ENCODE results near the gene ADA. TPM values are rescaled to one million over a fixed set of nuclear protein-coding genes. Genes with fewer than 3 reads are reported as not detected.

ADA gene
- total and polyA plus RNA-seq, 4 experiments from 2014 or later, result 28.4 to 64.3 (median 39.8) TPM

DNA sequence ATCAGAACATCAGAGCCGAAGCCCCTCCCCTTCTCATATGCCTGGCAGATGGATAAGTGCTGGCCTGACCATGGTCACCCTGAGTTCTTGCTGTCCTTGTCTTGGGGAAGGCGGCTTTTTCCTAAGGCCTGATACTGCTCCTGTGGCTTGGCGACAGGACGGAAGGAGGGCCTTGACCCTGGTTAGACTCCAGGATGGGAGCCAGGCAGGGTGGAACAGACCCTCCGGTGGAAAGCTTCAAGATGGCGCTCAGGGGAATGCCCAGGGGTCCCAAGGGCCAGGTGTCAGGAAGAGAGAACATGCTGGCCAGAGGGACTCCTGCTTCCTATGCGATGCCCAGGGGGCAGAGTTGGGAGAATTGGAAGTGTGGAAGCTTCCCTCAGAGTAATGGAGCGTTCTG, 29.6 kb downstream of the ADA start:
- Histone ChIP-seq H3K27ac (ENCODE audit: low read depth, low read length) (no peak overlapping the region), H3K36me3 (ENCODE audit: insufficient read depth, low read length) (peaks cover 59% of the 10 kb centered on the region), H3K27me3 (ENCODE audit: insufficient read depth, low read length) (no peaks in the 10 kb centered on the region), H3K9me3 (ENCODE audit: control insufficient read depth in 1 of 2, low read length in 2 of 2) (no peaks in the 10 kb centered on the region), H3K4me3 (ENCODE audit: low read length in 2 of 2) (no peak overlapping the region), H3K4me1 (ENCODE audit: insufficient read depth, low read length) (peaks cover 23% of the 10 kb centered on the region)
- H3K27ac Mint-ChIP-seq, result peak overlapping the region in 1 of 7 donors; percentile 35
- ChIA-PET POLR2A (ENCODE audit: partially characterized antibody) (interaction anchor here (1.2 to 1.6 kb wide), 2 partner anchors 21 to 28 kb away, joined by 3 to 6 read pairs; no protein-coding TSS in a partner anchor), CTCF (ENCODE audit: partially characterized antibody) (no interaction called here)
- intact Hi-C loops (cut with micrococcal nuclease), result no loop called here
- H3K27me3 Mint-ChIP-seq, result no peaks in the 10 kb centered on the region
- H3K4me1 Mint-ChIP-seq, result peaks cover 11 to 35% (median 18%) of the 10 kb centered on the region in 4 donors
- peaks cover 67 to 80% of the 10 kb centered on the region in 2 donors for H3K36me3 Mint-ChIP-seq
- no peak overlapping the region for H3K4me3 Mint-ChIP-seq
- H3K9me3 Mint-ChIP-seq, result peaks cover 0 to 2% (median 0%) of the 10 kb centered on the region in 8 donors
- no peak for DNase-seq

DNA sequence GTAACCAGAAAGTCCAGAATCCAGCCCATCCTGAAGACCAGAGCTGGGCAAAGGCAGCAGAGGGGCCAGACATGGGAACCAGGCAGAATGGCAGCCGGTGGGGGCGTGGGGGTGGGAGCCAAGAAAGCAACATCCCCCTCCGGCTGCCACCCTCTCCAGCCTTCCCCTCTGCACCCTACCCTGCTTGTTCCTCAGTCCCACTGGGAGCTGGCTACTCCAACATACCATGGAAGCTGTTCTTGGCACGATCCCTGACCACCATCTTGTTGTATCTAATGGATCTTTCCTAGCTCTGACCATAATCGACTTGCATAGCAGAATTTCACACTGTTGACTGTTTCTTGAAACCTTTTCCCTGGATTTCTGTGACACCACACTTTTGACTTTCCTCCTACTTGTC, 30.2 kb downstream of the ADA start:
- no peaks in the 10 kb centered on the region for H3K27me3 ChIP-seq (ENCODE audit: insufficient read depth, low read length)
- DNase-seq, result no peak
- peaks cover 55% of the 10 kb centered on the region for H3K36me3 ChIP-seq (ENCODE audit: insufficient read depth, low read length)
- Mint-ChIP-seq H3K4me3 (no peak overlapping the region), H3K4me1 (peaks cover 11 to 37% (median 20%) of the 10 kb centered on the region in 4 donors), H3K9me3 (peaks cover 0 to 2% (median 0%) of the 10 kb centered on the region in 8 donors), H3K27ac (peak overlapping the region in 2 of 7 donors; percentile 56), H3K36me3 (peaks cover 63 to 74% of the 10 kb centered on the region in 2 donors), H3K27me3 (no peaks in the 10 kb centered on the region)
- H3K4me1 ChIP-seq (ENCODE audit: insufficient read depth, low read length), result peaks cover 23% of the 10 kb centered on the region
- POLR2A ChIA-PET (ENCODE audit: partially characterized antibody), result interaction anchor here (0.7 to 1.6 kb wide), 3 partner anchors 22 to 30 kb away, joined by 3 to 6 read pairs (median 3); partner anchors contain the start of gene ADA
- intact Hi-C loops (cut with micrococcal nuclease), result no loop called here
- H3K27ac ChIP-seq (ENCODE audit: low read depth, low read length), result no peak overlapping the region
- CTCF ChIA-PET (ENCODE audit: partially characterized antibody), result no interaction called here
- no peak overlapping the region for H3K4me3 ChIP-seq (ENCODE audit: low read length in 2 of 2)
- H3K9me3 ChIP-seq (ENCODE audit: control insufficient read depth in 1 of 2, low read length in 2 of 2), result no peaks in the 10 kb centered on the region

DNA sequence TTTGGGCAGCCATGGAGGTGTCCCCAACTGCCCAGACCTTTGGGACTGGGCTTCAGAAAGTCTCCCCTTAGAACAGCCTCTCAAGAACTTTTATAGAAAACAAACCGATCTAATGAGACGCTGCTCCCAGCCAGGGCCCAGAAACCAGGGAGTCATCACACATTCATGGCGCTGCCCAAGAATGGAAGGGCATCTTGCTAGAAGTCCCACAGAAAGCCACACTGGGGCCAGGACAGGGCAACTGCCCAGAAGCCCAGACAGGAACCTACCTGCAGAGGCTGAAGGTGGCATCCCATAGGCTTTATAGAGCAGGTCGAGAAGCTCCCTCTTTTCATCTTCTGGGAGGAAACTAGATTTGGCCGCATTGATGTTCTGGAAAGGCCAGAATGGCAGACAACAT, 31.5 kb downstream of the ADA start:
- H3K27ac Mint-ChIP-seq, result peak overlapping the region in 4 of 7 donors; percentile 27 to 77 (median 70)

DNA sequence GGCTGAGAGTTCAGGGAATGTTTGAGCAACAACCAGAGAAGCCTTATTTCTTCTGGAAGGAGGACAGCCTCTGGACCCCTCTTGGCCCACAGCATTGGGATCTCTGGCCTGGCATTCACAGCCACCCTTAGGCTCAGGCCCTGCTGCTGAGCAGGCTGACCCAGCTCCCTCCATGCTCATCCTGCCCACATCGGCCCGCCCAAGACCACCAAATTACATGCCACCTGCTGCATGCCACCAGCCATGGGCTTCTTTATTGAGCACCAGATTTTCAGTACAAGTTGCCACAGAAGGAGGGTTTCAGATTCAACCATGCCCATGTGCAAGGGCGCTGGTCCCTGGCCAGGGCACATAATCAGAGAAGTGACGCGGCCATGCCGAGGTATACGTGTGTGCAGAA, 32.2 kb downstream of the ADA start:
- no peak for DNase-seq
- Histone ChIP-seq H3K36me3 (ENCODE audit: insufficient read depth, low read length) (peaks cover 42% of the 10 kb centered on the region), H3K27ac (ENCODE audit: low read depth, low read length) (no peak overlapping the region), H3K4me3 (ENCODE audit: low read length in 2 of 2) (no peak overlapping the region), H3K9me3 (ENCODE audit: control insufficient read depth in 1 of 2, low read length in 2 of 2) (no peaks in the 10 kb centered on the region), H3K4me1 (ENCODE audit: insufficient read depth, low read length) (peaks cover 34% of the 10 kb centered on the region), H3K27me3 (ENCODE audit: insufficient read depth, low read length) (no peaks in the 10 kb centered on the region)
- H3K36me3 Mint-ChIP-seq, result peaks cover 51 to 69% of the 10 kb centered on the region in 2 donors
- no peaks in the 10 kb centered on the region for H3K27me3 Mint-ChIP-seq
- H3K27ac Mint-ChIP-seq, result peak overlapping the region in 6 of 7 donors; percentile 64 to 91 (median 87)
- POLR2A ChIA-PET (ENCODE audit: partially characterized antibody), result interaction anchor here (1.2 to 2.9 kb wide), 3 partner anchors 9 to 32 kb away, joined by 3 to 29 read pairs (median 9); partner anchors contain the start of gene ADA
- H3K4me1 Mint-ChIP-seq, result peaks cover 25 to 55% (median 36%) of the 10 kb centered on the region in 4 donors
- CTCF ChIA-PET (ENCODE audit: partially characterized antibody), result interaction anchor here (0.6 to 6.7 kb wide), 6 partner anchors 10 to 234 kb away, joined by 4 to 52 read pairs (median 6); partner anchors contain the start of gene ADA
- intact Hi-C loops (cut with micrococcal nuclease), result loop anchor here (2.0 to 10.0 kb wide), 3 partner anchors 24 to 304 kb away; partner anchors contain the start of gene FITM2
- H3K9me3 Mint-ChIP-seq, result peaks cover 0 to 2% (median 0%) of the 10 kb centered on the region in 8 donors
- H3K4me3 Mint-ChIP-seq, result no peak overlapping the region

More for the DNA sequence above, 31.5 kb downstream of the ADA start:
- ChIA-PET POLR2A (ENCODE audit: partially characterized antibody) (no interaction called here), CTCF (ENCODE audit: partially characterized antibody) (interaction anchor here (0.6 to 0.8 kb wide), 2 partner anchors 25 to 65 kb away, joined by 3 read pairs; no protein-coding TSS in a partner anchor)
- no peak overlapping the region for H3K4me3 ChIP-seq (ENCODE audit: low read length in 2 of 2)
- H3K27me3 ChIP-seq (ENCODE audit: insufficient read depth, low read length), result no peaks in the 10 kb centered on the region
- DNase-seq, result no peak
- intact Hi-C loops (cut with micrococcal nuclease), result no loop called here
- Mint-ChIP-seq H3K27me3 (no peaks in the 10 kb centered on the region), H3K4me1 (peaks cover 23 to 50% (median 32%) of the 10 kb centered on the region in 4 donors), H3K9me3 (peaks cover 0 to 2% (median 0%) of the 10 kb centered on the region in 8 donors), H3K36me3 (peaks cover 58 to 74% of the 10 kb centered on the region in 2 donors), H3K4me3 (no peak overlapping the region)
- H3K36me3 ChIP-seq (ENCODE audit: insufficient read depth, low read length), result peaks cover 44% of the 10 kb centered on the region
- H3K27ac ChIP-seq (ENCODE audit: low read depth, low read length), result no peak overlapping the region
- H3K4me1 ChIP-seq (ENCODE audit: insufficient read depth, low read length), result peaks cover 30% of the 10 kb centered on the region
- H3K9me3 ChIP-seq (ENCODE audit: control insufficient read depth in 1 of 2, low read length in 2 of 2), result no peaks in the 10 kb centered on the region

DNA sequence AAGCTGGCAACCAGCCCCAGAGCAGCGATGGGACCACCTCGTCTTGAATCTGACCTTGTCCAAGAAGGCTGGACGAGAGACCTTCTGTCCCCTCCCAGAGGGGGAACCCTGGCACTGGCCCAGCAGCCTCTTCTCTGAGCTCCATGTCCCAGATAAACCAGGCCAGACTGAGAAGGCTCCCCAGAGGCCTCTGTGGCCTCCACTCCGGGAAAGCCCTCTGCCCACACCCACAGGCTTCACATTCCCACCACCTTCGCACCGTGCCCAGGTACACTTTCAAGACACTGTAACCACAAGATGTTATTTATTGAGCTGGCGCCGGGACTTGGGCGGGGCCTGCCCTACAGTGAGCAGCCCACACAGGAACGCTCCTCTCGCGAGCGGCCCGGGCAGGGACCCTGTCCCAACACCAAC, 33.2 kb downstream of the ADA start:
- no peak overlapping the region for H3K27ac ChIP-seq (ENCODE audit: low read depth, low read length)
- ChIA-PET POLR2A (ENCODE audit: partially characterized antibody) (interaction anchor here (1.0 to 2.9 kb wide), 6 partner anchors 8 to 65 kb away, joined by 3 to 29 read pairs (median 4); partner anchors contain the start of gene ADA), CTCF (ENCODE audit: partially characterized antibody) (interaction anchor here (0.5 to 6.7 kb wide), 9 partner anchors 9 to 682 kb away, joined by 3 to 52 read pairs (median 4); partner anchors contain the start of gene ADA)
- H3K4me3 ChIP-seq (ENCODE audit: low read length in 2 of 2), result no peak overlapping the region
- H3K4me1 ChIP-seq (ENCODE audit: insufficient read depth, low read length), result peaks cover 34% of the 10 kb centered on the region
- peaks cover 45 to 63% of the 10 kb centered on the region in 2 donors for H3K36me3 Mint-ChIP-seq
- H3K4me3 Mint-ChIP-seq, result peak overlapping the region in 4 of 8 donors; percentile 11 to 66 (median 55)
- no peaks in the 10 kb centered on the region for H3K9me3 Mint-ChIP-seq
- peaks cover 25 to 55% (median 36%) of the 10 kb centered on the region in 4 donors for H3K4me1 Mint-ChIP-seq
- peaks cover 35% of the 10 kb centered on the region for H3K36me3 ChIP-seq (ENCODE audit: insufficient read depth, low read length)
- DNase-seq, result peak in 3 of 5 donors; percentile 24 to 47 (median 30)
- no peaks in the 10 kb centered on the region for H3K27me3 Mint-ChIP-seq
- intact Hi-C loops (cut with micrococcal nuclease), result loop anchor here (2.0 to 10.0 kb wide), 3 partner anchors 24 to 304 kb away; partner anchors contain the start of gene FITM2
- H3K27me3 ChIP-seq (ENCODE audit: insufficient read depth, low read length), result no peaks in the 10 kb centered on the region
- no peaks in the 10 kb centered on the region for H3K9me3 ChIP-seq (ENCODE audit: control insufficient read depth in 1 of 2, low read length in 2 of 2)
- peak overlapping the region; percentile 81 to 91 (median 90) for H3K27ac Mint-ChIP-seq

DNA sequence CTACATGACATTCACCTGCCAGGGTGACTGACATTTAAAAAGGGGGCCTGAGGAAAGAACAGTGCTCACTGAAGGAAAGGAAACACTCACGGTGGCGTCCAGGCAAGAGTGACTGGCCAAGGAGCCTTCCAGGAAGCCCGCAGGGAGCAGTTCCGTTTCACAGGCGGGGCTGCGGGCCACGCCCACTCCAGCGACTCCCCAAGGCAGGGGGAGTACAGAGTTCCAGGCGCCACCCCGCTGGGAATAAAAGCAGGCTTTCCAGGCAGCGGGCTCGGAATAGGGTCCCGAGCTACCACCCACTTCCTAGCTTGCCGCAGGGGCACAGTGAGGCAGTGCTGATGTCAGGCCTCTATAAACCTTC, 34.9 kb downstream of the ADA start:
- CTCF ChIA-PET (ENCODE audit: partially characterized antibody), result interaction anchor here (0.9 to 6.7 kb wide), 3 partner anchors 67 to 234 kb away, joined by 4 to 52 read pairs (median 4); no protein-coding TSS in a partner anchor
- Mint-ChIP-seq H3K4me3 (peak overlapping the region in 2 of 8 donors; percentile 24 to 40), H3K4me1 (peaks cover 25 to 53% (median 36%) of the 10 kb centered on the region in 4 donors), H3K9me3 (no peaks in the 10 kb centered on the region), H3K36me3 (peaks cover 27 to 46% of the 10 kb centered on the region in 2 donors), H3K27me3 (no peaks in the 10 kb centered on the region), H3K27ac (peak overlapping the region in 6 of 7 donors; percentile 50 to 93 (median 90))
- H3K9me3 ChIP-seq (ENCODE audit: control insufficient read depth in 1 of 2, low read length in 2 of 2), result no peaks in the 10 kb centered on the region
- POLR2A ChIA-PET (ENCODE audit: partially characterized antibody), result interaction anchor here (2.9 kb wide), 1 partner anchor 27 kb away, joined by 29 read pairs; no protein-coding TSS in a partner anchor
- no peaks in the 10 kb centered on the region for H3K27me3 ChIP-seq (ENCODE audit: insufficient read depth, low read length)
- no peak overlapping the region for H3K4me3 ChIP-seq (ENCODE audit: low read length in 2 of 2)
- no peak for DNase-seq
- H3K27ac ChIP-seq (ENCODE audit: low read depth, low read length), result no peak overlapping the region
- H3K36me3 ChIP-seq (ENCODE audit: insufficient read depth, low read length), result peaks cover 19% of the 10 kb centered on the region
- H3K4me1 ChIP-seq (ENCODE audit: insufficient read depth, low read length), result peaks cover 34% of the 10 kb centered on the region
- intact Hi-C loops (cut with micrococcal nuclease), result loop anchor here (10.0 kb wide), 1 partner anchor 302 kb away; the partner anchor contains the start of gene FITM2

All from CD4-positive, alpha-beta memory T cell (primary cell).